ENCODE data around the gene FABP1. TPM values are rescaled to one million over a fixed set of nuclear protein-coding genes. Genes with fewer than 3 reads are reported as not detected.

The FABP1 gene
- total RNA-seq, 1 donor: not detected

- DNase-seq (ENCODE audit: low read depth): no peak
- no peak overlapping the region for H3K4me3 ChIP-seq (ENCODE audit: low read depth, low read length)
- no peak for TF ChIP-seq CTCF (IDR thresholded peaks at IDR 0.05; ENCODE audit: insufficient read depth, low read length)
These were observed 40.8 kb downstream of the FABP1 start for GRCh38 chr2:88087073-88087472.

GRCh38 chr2:88086401-88086800 is 41.5 kb downstream of the FABP1 start:
- no peak overlapping the region for H3K4me3 ChIP-seq (ENCODE audit: low read depth, low read length)
- no peak for DNase-seq (ENCODE audit: low read depth)
- TF ChIP-seq CTCF (IDR thresholded peaks at IDR 0.05; ENCODE audit: insufficient read depth, low read length): no peak

GRCh38 chr2:88085602-88086001 is 42.3 kb downstream of the FABP1 start:
- no peak for DNase-seq (ENCODE audit: low read depth)
- no peak for TF ChIP-seq CTCF (IDR thresholded peaks at IDR 0.05; ENCODE audit: insufficient read depth, low read length)
- no peak overlapping the region for H3K4me3 ChIP-seq (ENCODE audit: low read depth, low read length)

GRCh38 chr2:88085099-88085498 is 42.8 kb downstream of the FABP1 start:
- H3K4me3 ChIP-seq (ENCODE audit: low read depth, low read length): no peak overlapping the region
- no peak for DNase-seq (ENCODE audit: low read depth)
- no peak for TF ChIP-seq CTCF (IDR thresholded peaks at IDR 0.05; ENCODE audit: insufficient read depth, low read length)

GRCh38 chr2:88082781-88083180 is 45.1 kb downstream of the FABP1 start:
- no peak for TF ChIP-seq CTCF (IDR thresholded peaks at IDR 0.05; ENCODE audit: insufficient read depth, low read length)
- H3K4me3 ChIP-seq (ENCODE audit: low read depth, low read length): no peak overlapping the region
- no peak for DNase-seq (ENCODE audit: low read depth)

- H3K4me3 ChIP-seq (ENCODE audit: low read depth, low read length): no peak overlapping the region
- DNase-seq (ENCODE audit: low read depth): no peak
- TF ChIP-seq CTCF (IDR thresholded peaks at IDR 0.05; ENCODE audit: insufficient read depth, low read length): no peak
These were observed 45.8 kb downstream of the FABP1 start for GRCh38 chr2:88081924-88082608.

GRCh38 chr2:88080545-88080944 is 47.3 kb downstream of the FABP1 start:
- H3K4me3 ChIP-seq (ENCODE audit: low read depth, low read length): no peak overlapping the region
- TF ChIP-seq CTCF (IDR thresholded peaks at IDR 0.05; ENCODE audit: insufficient read depth, low read length): no peak
- no peak for DNase-seq (ENCODE audit: low read depth)

Measured in fibroblast of the aortic adventitia (primary cell).